GM19328 (cell line): ENCODE measurements around the gene RPS18.
A peak's percentile ranks its signal among the peaks of the same experiment; 100 is the strongest.
"Not testable (repeated sequence)": the region's sequence is repeated elsewhere in the genome, so short reads cannot be mapped to it uniquely, and the experiment has no call there.

Experiments used
- ATAC-seq: cut with Tn5 transposase; IDR thresholded peaks from one replicate; pipeline ENCODE4 v1.9.1; 2021; ENCODE audit warnings: mild to moderate bottlenecking, moderate library complexity; ENCODE audit not compliant: unreplicated experiment

Gene RPS18

GRCh38 chr6:33271468-33272274, at the start of gene RPS18, which contains the start of gene VPS52:
Gene RPS18, plus strand, starts transcription at chr6:33272075. Its CDS starts 45 bp downstream, at chr6:33272120.
Gene VPS52, minus strand, starts transcription at chr6:33271876. Its CDS starts 201 bp downstream, at chr6:33271675.
- peak; percentile 77 for ATAC-seq

- not testable (repeated sequence) for ATAC-seq
Observed at GRCh38 chr6:33226503-33227120, 45.3 kb upstream of the RPS18 start.

- ATAC-seq: no peak
Observed at GRCh38 chr6:33235221-33235634, 36.6 kb upstream of the RPS18 start.

GRCh38 chr6:33236328-33236727, 35.5 kb upstream of the RPS18 start:
- ATAC-seq: no peak

GRCh38 chr6:33236852-33237251, 35.0 kb upstream of the RPS18 start:
- ATAC-seq: no peak

- ATAC-seq: no peak
Observed at GRCh38 chr6:33237741-33238140, 34.1 kb upstream of the RPS18 start.

GRCh38 chr6:33241968-33242367, 29.9 kb upstream of the RPS18 start:
- no peak for ATAC-seq

- ATAC-seq: no peak
Observed at GRCh38 chr6:33243476-33243875, 28.4 kb upstream of the RPS18 start.

GRCh38 chr6:33247977-33248642, 23.8 kb upstream of the RPS18 start:
- ATAC-seq: no peak

- no peak for ATAC-seq
Observed at GRCh38 chr6:33248643-33248931, 23.3 kb upstream of the RPS18 start.

GRCh38 chr6:33248932-33249731, 22.7 kb upstream of the RPS18 start:
- peak; percentile 84 for ATAC-seq

- ATAC-seq: no peak
Observed at GRCh38 chr6:33249732-33250630, 21.9 kb upstream of the RPS18 start.

- no peak for ATAC-seq
Observed at GRCh38 chr6:33250731-33251130, 21.1 kb upstream of the RPS18 start.

- ATAC-seq: no peak
Observed at GRCh38 chr6:33251395-33252012, 20.4 kb upstream of the RPS18 start.

GRCh38 chr6:33252759-33253158, 19.1 kb upstream of the RPS18 start:
- ATAC-seq: no peak

GRCh38 chr6:33254591-33254990, 17.3 kb upstream of the RPS18 start:
- no peak for ATAC-seq

- ATAC-seq: no peak
Observed at GRCh38 chr6:33259032-33259431, 12.8 kb upstream of the RPS18 start.

GRCh38 chr6:33262490-33262889, 9.4 kb upstream of the RPS18 start:
- ATAC-seq: not testable (repeated sequence)

- no peak for ATAC-seq
Observed at GRCh38 chr6:33264015-33264414, 7.9 kb upstream of the RPS18 start.

- ATAC-seq: no peak
Observed at GRCh38 chr6:33271117-33271467, 783 bp upstream of the RPS18 start.
